SK-N-SH (cell line): ENCODE data around the gene C11orf54. TPM values are rescaled to one million over a fixed set of nuclear protein-coding genes. Genes with fewer than 3 reads are reported as not detected.

ENCODE experiments used
- CTCF ChIA-PET: fragments of 300-600, 350-600 bp; formaldehyde crosslinking; extraction: SDS; loops from one replicate; lab custom pipeline; 2021; lab: Yijun Ruan, JAX
- POLR2A ChIA-PET: fragments of 350-600 bp; sonication (Branson Sonifier 250); formaldehyde crosslinking; extraction: SDS; loops from one replicate; lab custom pipeline; 2020; ENCODE audit warnings: antibody characterized with exemption, inconsistent platforms; lab: Yijun Ruan, JAX
- DNase-seq: peaks from one replicate; pipeline ENCODE4 v3.0.0; 2012
- H2AFZ ChIP-seq: fragments of 200-600 bp; sonication (generic); 2 replicates; pipeline ENCODE4 v1.8.1; 2016; ENCODE audit warnings: antibody characterized with exemption, mild to moderate bottlenecking, low read depth
- H3F3A ChIP-seq: fragments of 200-600 bp; sonication (generic); replicated peaks from 2 replicates; pipeline ENCODE3; 2016; ENCODE audit warnings: antibody characterized with exemption, mild to moderate bottlenecking; ENCODE audit not compliant: insufficient read depth
- H3K27ac ChIP-seq, 2 experiments: fragments of 200-500 bp in 1 of 2; fragments of 200-600 bp in 1 of 2; sonication (Bioruptor generic) in 1 of 2; sonication (generic), shearing (Covaris generic) in 1 of 2; 2 replicates each; pipeline versions ENCODE4 v1.5.1 to v1.6.1; 2014 to 2016; ENCODE audit warnings: low read depth in 2 of 2, inconsistent platforms in 1 of 2, low read length in 1 of 2, mild to moderate bottlenecking in 1 of 2, mixed read lengths in 1 of 2
- H3K27me3 ChIP-seq: fragments of 200-600 bp; sonication (generic), shearing (Covaris generic); 2 replicates; pipeline ENCODE4 v1.6.1; 2016; ENCODE audit warnings: mixed run types; ENCODE audit not compliant: insufficient read depth
- H3K36me3 ChIP-seq, 2 experiments: fragments of 200-500 bp in 1 of 2; fragments of 200-600 bp in 1 of 2; sonication (Bioruptor generic) in 1 of 2; sonication (generic) in 1 of 2; replicated peaks in 1 of 2; 2 replicates each; pipeline versions ENCODE3 to v1.5.1; 2014 to 2016; ENCODE audit warnings: low read length in 1 of 2, mild to moderate bottlenecking in 1 of 2; ENCODE audit not compliant: insufficient read depth in 2 of 2, control insufficient read depth in 1 of 2
- H3K4me1 ChIP-seq, 2 experiments: fragments of 200-500 bp in 1 of 2; fragments of 200-600 bp in 1 of 2; sonication (Bioruptor generic) in 1 of 2; sonication (generic), shearing (Covaris generic) in 1 of 2; 2 replicates each; pipeline versions ENCODE4 v1.5.1 to v1.6.1; 2014 to 2016; ENCODE audit warnings: low read depth in 1 of 2, low read length in 1 of 2, mixed run types in 1 of 2; ENCODE audit not compliant: insufficient read depth in 2 of 2, control insufficient read depth in 1 of 2
- H3K4me2 ChIP-seq: fragments of 200-600 bp; sonication (generic), shearing (Covaris generic); 2 replicates; pipeline ENCODE4 v1.6.1; 2017; ENCODE audit warnings: mixed run types
- H3K4me3 ChIP-seq, 2 experiments: fragments of 200-500 bp in 1 of 2; fragments of 200-600 bp in 1 of 2; sonication (Bioruptor generic) in 1 of 2; sonication (generic), shearing (Covaris generic) in 1 of 2; 2 replicates each; pipeline versions ENCODE4 v1.5.1 to v1.8.1; 2014 to 2016; ENCODE audit warnings: low read depth in 2 of 2, inconsistent platforms in 1 of 2, low read length in 1 of 2, mild to moderate bottlenecking in 1 of 2, mixed read lengths in 1 of 2, moderate library complexity in 1 of 2
- H3K79me2 ChIP-seq: fragments of 200-600 bp; sonication (generic); 2 replicates; pipeline ENCODE4 v1.8.1; 2017; ENCODE audit warnings: mild to moderate bottlenecking; ENCODE audit not compliant: insufficient read depth
- H3K9ac ChIP-seq: fragments of 200-600 bp; sonication (generic); 2 replicates; pipeline ENCODE4 v1.6.1; 2017; ENCODE audit warnings: mixed run types
- H3K9me2 ChIP-seq: fragments of 200-600 bp; sonication (generic); 2 replicates; pipeline ENCODE4 v1.6.1; 2017; ENCODE audit warnings: mixed run types
- H3K9me3 ChIP-seq: fragments of 200-600 bp; sonication (generic); 2 replicates; pipeline ENCODE4 v1.6.1; 2017; ENCODE audit warnings: mixed run types, mild to moderate bottlenecking, moderate library complexity
- H4K20me1 ChIP-seq: fragments of 200-600 bp; sonication (generic); 2 replicates; pipeline ENCODE4 v1.6.1; 2017; ENCODE audit warnings: mild to moderate bottlenecking, mixed run types; ENCODE audit not compliant: insufficient read depth
- ELF1 ChIP-seq: IDR thresholded peaks from 2 replicates; pipeline ENCODE4 v1.4.0; 2012
- EP300 ChIP-seq, 2 experiments: IDR thresholded peaks; 2 replicates each; pipeline versions ENCODE4 v1.4.0 to v1.6.1; 2012; ENCODE audit warnings: borderline replicate concordance in 1 of 2, low read depth in 1 of 2, low read length in 1 of 2
- EZH2phosphoT487 ChIP-seq: fragments of 200-600 bp; sonication (generic); IDR thresholded peaks from 2 replicates; pipeline ENCODE4 v1.6.1; 2017; ENCODE audit warnings: low read depth, mixed run types, mild to moderate bottlenecking, antibody characterized with exemption, moderate library complexity, borderline replicate concordance
- FOSL2 ChIP-seq: IDR thresholded peaks from 2 replicates; pipeline ENCODE4 v1.4.0; 2012; ENCODE audit warnings: low read depth, mild to moderate bottlenecking, moderate library complexity, borderline replicate concordance
- GABPA ChIP-seq: IDR thresholded peaks from 2 replicates; pipeline ENCODE4 v1.4.0; 2012; ENCODE audit warnings: low read depth, mild to moderate bottlenecking
- MEF2A ChIP-seq: IDR thresholded peaks from 2 replicates; pipeline ENCODE4 v1.4.0; 2012; ENCODE audit warnings: low read depth, borderline replicate concordance
- MXI1 ChIP-seq: IDR thresholded peaks from 2 replicates; pipeline ENCODE4 v1.6.1; 2012; ENCODE audit warnings: mild to moderate bottlenecking, low read depth, low read length, improper control_type of control experiment
- NFIC ChIP-seq: IDR thresholded peaks from 2 replicates; pipeline ENCODE4 v1.4.0; 2012; ENCODE audit warnings: borderline replicate concordance
- NRF1 ChIP-seq: IDR thresholded peaks from 2 replicates; pipeline ENCODE4 v1.6.1; 2012; ENCODE audit warnings: low read depth, mild to moderate bottlenecking, low read length
- RAD21 ChIP-seq: IDR thresholded peaks from 2 replicates; pipeline ENCODE4 v1.6.1; 2012; ENCODE audit warnings: mild to moderate bottlenecking, low read length
- RFX5 ChIP-seq: IDR thresholded peaks from 2 replicates; pipeline ENCODE4 v1.6.1; 2012; ENCODE audit warnings: mild to moderate bottlenecking, improper control_type of control experiment, low read length
- RXRA ChIP-seq: IDR thresholded peaks from 2 replicates; pipeline ENCODE4 v1.4.0; 2012; ENCODE audit warnings: low read depth, mild to moderate bottlenecking, borderline replicate concordance
- SIN3A ChIP-seq: IDR thresholded peaks from 2 replicates; pipeline ENCODE4 v1.6.1; 2012; ENCODE audit warnings: low read depth, mild to moderate bottlenecking, low read length, moderate library complexity, borderline replicate concordance
- SMC3 ChIP-seq: IDR thresholded peaks from 2 replicates; pipeline ENCODE4 v1.6.1; 2012; ENCODE audit warnings: low read depth, low read length, improper control_type of control experiment
- TAF1 ChIP-seq: IDR thresholded peaks from 2 replicates; pipeline ENCODE4 v1.6.1; 2012; ENCODE audit warnings: low read depth, mild to moderate bottlenecking, low read length, moderate library complexity, borderline replicate concordance
- TCF12 ChIP-seq: IDR thresholded peaks from 2 replicates; pipeline ENCODE4 v1.4.0; 2012
- TEAD4 ChIP-seq: IDR thresholded peaks from 2 replicates; pipeline ENCODE4 v1.4.0; 2012; ENCODE audit warnings: mild to moderate bottlenecking, borderline replicate concordance; ENCODE audit not compliant: insufficient read depth
- YY1 ChIP-seq: IDR thresholded peaks from 2 replicates; pipeline ENCODE4 v1.4.0; 2012; ENCODE audit warnings: low read depth, mild to moderate bottlenecking
- WGBS: methylation state at CpG from one replicate; pipeline ENCODE4 v1.1.6; 2017; ENCODE audit warnings: low lambda C conversion rate; 5-methylcytosine and 5-hydroxymethylcytosine counted together
- polyA plus RNA-seq, 3 experiments: library from polyadenylated mRNA; depleted of rRNA; stranded (reverse); fragments of >200 nt; gene quantifications; 2 replicates each; pipeline ENCODE4 v1.2.3, GENCODE V29; 2012
- TF ChIP-seq, protein P1 (sequence below): IDR thresholded peaks from 2 replicates; pipeline ENCODE4 v1.4.0; 2012; ENCODE audit warnings: low read depth, borderline replicate concordance
- TF ChIP-seq, protein P2 (sequence below): IDR thresholded peaks from 2 replicates; pipeline ENCODE4 v1.6.1; 2012; ENCODE audit warnings: mild to moderate bottlenecking, low read depth, low read length, moderate library complexity

The C11orf54 gene
- polyA plus RNA-seq, 1 of the 3 experiments (the other 2 are of a cell fraction), result 7.7 TPM

DNA sequence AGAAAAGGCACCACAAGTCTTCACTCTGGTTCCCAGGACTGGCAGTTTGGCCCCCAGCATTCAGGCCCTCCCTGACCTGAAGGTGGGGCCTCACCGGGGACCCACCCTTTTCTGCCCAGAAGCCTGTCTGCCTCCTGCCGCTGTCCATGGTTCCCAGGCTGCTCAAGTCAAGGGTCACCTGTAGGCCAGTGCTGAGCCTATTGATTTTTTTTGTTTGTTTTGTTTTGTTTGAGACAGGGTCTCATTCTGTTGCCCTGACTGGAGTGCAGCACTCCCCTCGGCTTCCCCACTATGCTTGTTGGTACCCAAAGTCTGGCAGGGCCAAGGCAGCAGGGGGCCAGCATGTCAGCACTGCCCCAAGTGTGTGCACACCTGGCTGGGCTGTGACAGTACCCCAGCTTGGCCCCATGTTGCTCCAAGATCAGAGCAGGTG is 31.6 kb downstream of the C11orf54 start:
- CTCF ChIA-PET, result interaction anchor here (1.1 kb wide), 1 partner anchor 11 kb away, joined by 5 read pairs; the partner anchor contains the start of gene MED17
- WGBS, result 75% methylated on average over 3 of the region's 3 CpGs
- H3K4me3 ChIP-seq, result no peak overlapping the region

DNA sequence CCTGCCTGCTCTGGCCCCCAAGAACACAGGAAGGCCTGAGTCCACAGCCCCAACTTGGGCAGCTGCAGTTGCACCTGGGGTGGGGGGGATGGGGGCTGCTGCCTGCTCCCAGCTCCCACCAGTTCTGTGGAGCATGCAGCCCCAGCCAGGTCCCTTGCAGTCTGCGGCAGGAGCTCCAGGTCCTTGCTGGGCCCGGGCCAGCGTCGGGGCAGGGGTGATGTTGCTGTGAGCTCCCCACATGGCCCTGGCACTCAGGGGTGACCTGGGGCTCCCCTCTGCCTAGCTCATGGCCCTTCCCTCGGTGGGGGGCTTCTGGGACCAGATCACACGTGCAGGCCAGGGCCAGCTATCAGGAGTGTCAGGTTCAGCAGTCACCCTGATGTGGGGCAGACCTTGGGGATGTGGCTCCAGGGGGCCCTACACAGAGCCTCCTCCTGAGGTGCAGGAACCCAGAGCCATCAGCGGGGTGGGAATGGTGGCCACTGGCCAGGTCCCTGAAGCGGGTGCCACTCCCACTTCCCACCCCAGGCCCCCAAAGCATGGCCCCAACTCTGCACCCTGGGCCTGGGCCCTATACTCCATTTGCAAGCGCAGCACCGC is 32.2 kb downstream of the C11orf54 start:
- Histone ChIP-seq H3K79me2 (no peaks in the 10 kb centered on the region), H3K4me1 (no peaks in the 10 kb centered on the region), H3K36me3 (no peaks in the 10 kb centered on the region), H3K9me2 (no peaks in the 10 kb centered on the region), H3K9me3 (no peaks in the 10 kb centered on the region), H3K4me2 (no peak overlapping the region), H2AFZ (no peak overlapping the region), H3K27ac (no peak overlapping the region), H3K27me3 (no peaks in the 10 kb centered on the region), H4K20me1 (no peaks in the 10 kb centered on the region), H3F3A (no peaks in the 10 kb centered on the region), H3K9ac (no peak overlapping the region), H3K4me3 (no peak overlapping the region)
- 81% methylated on average over 3 of the region's 10 CpGs for WGBS
- CTCF ChIA-PET, result no interaction called here
- POLR2A ChIA-PET, result interaction anchor here (1.4 kb wide), 1 partner anchor 10 kb away, joined by 6 read pairs; the partner anchor contains the start of gene MED17
- no peak for DNase-seq
- TF ChIP-seq TAF1 (no peak), NRF1 (no peak), EP300 (IDR thresholded peaks at IDR 0.05; ENCODE audit: borderline replicate concordance in 1 of 2, low read depth in 1 of 2, low read length in 1 of 2) (no peak), RAD21 (no peak), SIN3A (no peak), MXI1 (no peak), SMC3 (no peak), MEF2A (no peak), RFX5 (no peak), FOSL2 (no peak), ELF1 (no peak), GABPA (no peak), NFIC (no peak), EZH2phosphoT487 (no peak), TCF12 (no peak), TEAD4 (no peak)

More for the DNA sequence above, 31.6 kb downstream of the C11orf54 start:
- Histone ChIP-seq H3F3A (no peaks in the 10 kb centered on the region), H3K9ac (no peak overlapping the region), H3K9me3 (no peaks in the 10 kb centered on the region), H3K79me2 (no peaks in the 10 kb centered on the region), H3K27me3 (no peaks in the 10 kb centered on the region), H3K9me2 (no peaks in the 10 kb centered on the region), H4K20me1 (no peaks in the 10 kb centered on the region), H3K4me2 (no peak overlapping the region), H3K4me1 (no peaks in the 10 kb centered on the region), H3K27ac (no peak overlapping the region), H3K36me3 (no peaks in the 10 kb centered on the region), H2AFZ (no peak overlapping the region)
- no peak for DNase-seq
- POLR2A ChIA-PET, result interaction anchor here (1.4 kb wide), 1 partner anchor 11 kb away, joined by 6 read pairs; the partner anchor contains the start of gene MED17
- TF ChIP-seq MXI1, result no peak
- TF ChIP-seq YY1, result no peak
- TF ChIP-seq, protein P1, sequence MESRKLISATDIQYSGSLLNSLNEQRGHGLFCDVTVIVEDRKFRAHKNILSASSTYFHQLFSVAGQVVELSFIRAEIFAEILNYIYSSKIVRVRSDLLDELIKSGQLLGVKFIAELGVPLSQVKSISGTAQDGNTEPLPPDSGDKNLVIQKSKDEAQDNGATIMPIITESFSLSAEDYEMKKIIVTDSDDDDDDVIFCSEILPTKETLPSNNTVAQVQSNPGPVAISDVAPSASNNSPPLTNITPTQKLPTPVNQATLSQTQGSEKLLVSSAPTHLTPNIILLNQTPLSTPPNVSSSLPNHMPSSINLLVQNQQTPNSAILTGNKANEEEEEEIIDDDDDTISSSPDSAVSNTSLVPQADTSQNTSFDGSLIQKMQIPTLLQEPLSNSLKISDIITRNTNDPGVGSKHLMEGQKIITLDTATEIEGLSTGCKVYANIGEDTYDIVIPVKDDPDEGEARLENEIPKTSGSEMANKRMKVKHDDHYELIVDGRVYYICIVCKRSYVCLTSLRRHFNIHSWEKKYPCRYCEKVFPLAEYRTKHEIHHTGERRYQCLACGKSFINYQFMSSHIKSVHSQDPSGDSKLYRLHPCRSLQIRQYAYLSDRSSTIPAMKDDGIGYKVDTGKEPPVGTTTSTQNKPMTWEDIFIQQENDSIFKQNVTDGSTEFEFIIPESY, result no peak
- TF ChIP-seq, protein P2, sequence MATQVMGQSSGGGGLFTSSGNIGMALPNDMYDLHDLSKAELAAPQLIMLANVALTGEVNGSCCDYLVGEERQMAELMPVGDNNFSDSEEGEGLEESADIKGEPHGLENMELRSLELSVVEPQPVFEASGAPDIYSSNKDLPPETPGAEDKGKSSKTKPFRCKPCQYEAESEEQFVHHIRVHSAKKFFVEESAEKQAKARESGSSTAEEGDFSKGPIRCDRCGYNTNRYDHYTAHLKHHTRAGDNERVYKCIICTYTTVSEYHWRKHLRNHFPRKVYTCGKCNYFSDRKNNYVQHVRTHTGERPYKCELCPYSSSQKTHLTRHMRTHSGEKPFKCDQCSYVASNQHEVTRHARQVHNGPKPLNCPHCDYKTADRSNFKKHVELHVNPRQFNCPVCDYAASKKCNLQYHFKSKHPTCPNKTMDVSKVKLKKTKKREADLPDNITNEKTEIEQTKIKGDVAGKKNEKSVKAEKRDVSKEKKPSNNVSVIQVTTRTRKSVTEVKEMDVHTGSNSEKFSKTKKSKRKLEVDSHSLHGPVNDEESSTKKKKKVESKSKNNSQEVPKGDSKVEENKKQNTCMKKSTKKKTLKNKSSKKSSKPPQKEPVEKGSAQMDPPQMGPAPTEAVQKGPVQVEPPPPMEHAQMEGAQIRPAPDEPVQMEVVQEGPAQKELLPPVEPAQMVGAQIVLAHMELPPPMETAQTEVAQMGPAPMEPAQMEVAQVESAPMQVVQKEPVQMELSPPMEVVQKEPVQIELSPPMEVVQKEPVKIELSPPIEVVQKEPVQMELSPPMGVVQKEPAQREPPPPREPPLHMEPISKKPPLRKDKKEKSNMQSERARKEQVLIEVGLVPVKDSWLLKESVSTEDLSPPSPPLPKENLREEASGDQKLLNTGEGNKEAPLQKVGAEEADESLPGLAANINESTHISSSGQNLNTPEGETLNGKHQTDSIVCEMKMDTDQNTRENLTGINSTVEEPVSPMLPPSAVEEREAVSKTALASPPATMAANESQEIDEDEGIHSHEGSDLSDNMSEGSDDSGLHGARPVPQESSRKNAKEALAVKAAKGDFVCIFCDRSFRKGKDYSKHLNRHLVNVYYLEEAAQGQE, result peak; percentile 78
- TF ChIP-seq RXRA, result no peak
